ENCODE results near the gene FRMPD4.
"Not testable (repeated sequence)": the region's sequence is repeated elsewhere in the genome, so short reads cannot be mapped to it uniquely, and the experiment has no call there.

The FRMPD4 gene

GRCh38 chrX:12494400-12495138 lies 356.3 kb downstream of the FRMPD4 start:
- DNase-seq (ENCODE audit: low read depth in 2 of 3, low spot score in 1 of 3): no peak

- no peak for DNase-seq (ENCODE audit: low read depth in 2 of 3, low spot score in 1 of 3)
Observed at GRCh38 chrX:12496343-12496742, 358.1 kb downstream of the FRMPD4 start.

- DNase-seq (ENCODE audit: low read depth in 2 of 3, low spot score in 1 of 3): no peak
Observed at GRCh38 chrX:12497832-12498591, 359.7 kb downstream of the FRMPD4 start.

- DNase-seq (ENCODE audit: low read depth in 2 of 3, low spot score in 1 of 3): no peak
Observed at GRCh38 chrX:12505127-12505526, 366.9 kb downstream of the FRMPD4 start.

- DNase-seq (ENCODE audit: low read depth in 2 of 3, low spot score in 1 of 3): not testable (repeated sequence)
Observed at GRCh38 chrX:12515384-12515783, 377.1 kb downstream of the FRMPD4 start.

- DNase-seq (ENCODE audit: low read depth in 2 of 3, low spot score in 1 of 3): no peak
Observed at GRCh38 chrX:12526306-12526705, 388.0 kb downstream of the FRMPD4 start.

GRCh38 chrX:12538096-12538495 lies 399.8 kb downstream of the FRMPD4 start:
- DNase-seq (ENCODE audit: low read depth in 2 of 3, low spot score in 1 of 3): not testable (repeated sequence)

GRCh38 chrX:12542251-12542650 lies 404.0 kb downstream of the FRMPD4 start:
- DNase-seq (ENCODE audit: low read depth in 2 of 3, low spot score in 1 of 3): not testable (repeated sequence)

- DNase-seq (ENCODE audit: low read depth in 2 of 3, low spot score in 1 of 3): no peak
Observed at GRCh38 chrX:12548341-12548740, 410.1 kb downstream of the FRMPD4 start.

- no peak for DNase-seq (ENCODE audit: low read depth in 2 of 3, low spot score in 1 of 3)
Observed at GRCh38 chrX:12548746-12549145, 410.5 kb downstream of the FRMPD4 start.

GRCh38 chrX:12554206-12554605 lies 415.9 kb downstream of the FRMPD4 start:
- DNase-seq (ENCODE audit: low read depth in 2 of 3, low spot score in 1 of 3): no peak

- DNase-seq (ENCODE audit: low read depth in 2 of 3, low spot score in 1 of 3): no peak
Observed at GRCh38 chrX:12563121-12563520, 424.8 kb downstream of the FRMPD4 start.

GRCh38 chrX:12564221-12564620 lies 425.9 kb downstream of the FRMPD4 start:
- no peak for DNase-seq (ENCODE audit: low read depth in 2 of 3, low spot score in 1 of 3)

GRCh38 chrX:12567857-12568256 lies 429.6 kb downstream of the FRMPD4 start:
- DNase-seq (ENCODE audit: low read depth in 2 of 3, low spot score in 1 of 3): no peak

GRCh38 chrX:12570859-12571501 lies 432.7 kb downstream of the FRMPD4 start:
- DNase-seq (ENCODE audit: low read depth in 2 of 3, low spot score in 1 of 3): no peak

GRCh38 chrX:12579311-12579710 lies 441.0 kb downstream of the FRMPD4 start:
- DNase-seq (ENCODE audit: low read depth in 2 of 3, low spot score in 1 of 3): no peak

- DNase-seq (ENCODE audit: low read depth in 2 of 3, low spot score in 1 of 3): no peak
Observed at GRCh38 chrX:12580548-12580947, 442.3 kb downstream of the FRMPD4 start.

- DNase-seq (ENCODE audit: low read depth in 2 of 3, low spot score in 1 of 3): no peak
Observed at GRCh38 chrX:12581546-12581945, 443.3 kb downstream of the FRMPD4 start.

GRCh38 chrX:12582649-12583048 lies 444.4 kb downstream of the FRMPD4 start:
- no peak for DNase-seq (ENCODE audit: low read depth in 2 of 3, low spot score in 1 of 3)

- DNase-seq (ENCODE audit: low read depth in 2 of 3, low spot score in 1 of 3): no peak
Observed at GRCh38 chrX:12583543-12583942, 445.3 kb downstream of the FRMPD4 start.

GRCh38 chrX:12595720-12596119 lies 457.4 kb downstream of the FRMPD4 start:
- DNase-seq (ENCODE audit: low read depth in 2 of 3, low spot score in 1 of 3): no peak

- no peak for DNase-seq (ENCODE audit: low read depth in 2 of 3, low spot score in 1 of 3)
Observed at GRCh38 chrX:12610079-12610478, 471.8 kb downstream of the FRMPD4 start.

Data from stimulated activated CD4-positive, alpha-beta T cell treated with anti-CD3 and anti-CD28 coated beads, Interleukin-12 subunit alpha, Interleukin-12 subunit beta, amount 100 ng/mL, for 48 hours (primary cell).